HepG2 (cell line): ENCODE measurements around the gene FAM180A. TPM values are rescaled to one million over a fixed set of nuclear protein-coding genes. Genes with fewer than 3 reads are reported as not detected.

Experiments
- ATAC-seq: fragments of 200-7000 bp; cut with Tn5 transposase; 3 replicates; pipeline ENCODE4 v1.9.1; 2020; ENCODE audit warnings: mild to moderate bottlenecking, moderate library complexity
- BruUV-seq: library from RNA; stranded (reverse); fragments of 400-500 nt; replicated peaks from 2 replicates; lab custom pipeline; 2021; lab: Mats Ljungman, UMichigan
- CTCF ChIA-PET: fragments of 300-600 bp; formaldehyde crosslinking; extraction: SDS; loops from one replicate; lab custom pipeline; 2021; ENCODE audit warnings: low total read pairs, inconsistent platforms, low intra/inter-chr PET ratio; lab: Yijun Ruan, JAX
- POLR2A ChIA-PET: fragments of 350-600 bp; sonication (Branson Sonifier 250); formaldehyde crosslinking; loops from one replicate; lab custom pipeline; 2020; ENCODE audit warnings: antibody characterized with exemption, inconsistent platforms; lab: Yijun Ruan, JAX
- DNase-seq: peaks from one replicate; pipeline ENCODE4 v3.0.0-alpha.2; 2015; ENCODE audit warnings: low spot score
- FAIRE-seq: peaks from 3 replicates; lab custom pipeline; 2011; peaks lifted over from hg19 to GRCh38; lab: Jason Lieb, UNC
- H2AFZ ChIP-seq: one replicate; pipeline ENCODE4 v1.6.1; 2011; ENCODE audit warnings: low read length, inconsistent platforms
- H3K27ac ChIP-seq: fragments of 300-600 bp; 3 replicates; pipeline ENCODE4 v1.8.0; 2011; ENCODE audit warnings: mixed run types, mild to moderate bottlenecking, mixed read lengths, low read length, inconsistent platforms; ENCODE audit not compliant: insufficient read depth; ENCODE audit errors: extremely low read length
- H3K27me3 ChIP-seq, 2 experiments: fragments of 200-600 bp in 1 of 2; 2 replicates in 1 of 2; 3 replicates in 1 of 2; pipeline versions ENCODE4 v1.6.0 to v1.8.0; 2011; ENCODE audit warnings: low read length in 2 of 2, mild to moderate bottlenecking in 2 of 2, moderate library complexity in 2 of 2, inconsistent platforms in 1 of 2; ENCODE audit not compliant: insufficient read depth in 2 of 2, control insufficient read depth in 1 of 2
- H3K36me3 ChIP-seq, 2 experiments: fragments of 200-600 bp in 1 of 2; replicated peaks in 1 of 2; 2 replicates in 1 of 2; 3 replicates in 1 of 2; pipeline versions ENCODE4 v1.5.1 to v1.8.0; 2011; ENCODE audit warnings: low read length in 2 of 2, inconsistent platforms in 1 of 2; ENCODE audit not compliant: insufficient read depth in 2 of 2, control insufficient read depth in 1 of 2
- H3K4me1 ChIP-seq: 2 replicates; pipeline ENCODE4 v1.5.1; 2012; ENCODE audit warnings: low read length, inconsistent platforms; ENCODE audit not compliant: insufficient read depth
- H3K4me2 ChIP-seq: 2 replicates; pipeline ENCODE4 v1.6.0; 2011; ENCODE audit warnings: low read depth, low read length, inconsistent platforms
- H3K4me3 ChIP-seq, 3 experiments: fragments of 200-600 bp in 1 of 3; sonication (generic), shearing (Covaris generic) in 1 of 3; replicated peaks in 1 of 3; 2 replicates each; pipeline ENCODE4 v1.5.1; 2011 to 2016; ENCODE audit warnings: low read length in 3 of 3, inconsistent platforms in 2 of 3, low read depth in 2 of 3, mild to moderate bottlenecking in 2 of 3, control low read depth in 1 of 3, mixed read lengths in 1 of 3; ENCODE audit not compliant: insufficient read depth in 1 of 3
- H3K79me2 ChIP-seq: one replicate; pipeline ENCODE4 v1.6.1; 2011; ENCODE audit warnings: low read length, inconsistent platforms; ENCODE audit not compliant: insufficient read depth
- H3K9ac ChIP-seq: 2 replicates; pipeline ENCODE4 v1.6.0; 2011; ENCODE audit warnings: mild to moderate bottlenecking, low read depth, low read length, inconsistent platforms; ENCODE audit not compliant: insufficient read depth
- H3K9me3 ChIP-seq: 2 replicates; pipeline ENCODE4 v1.5.1; 2012; ENCODE audit warnings: mild to moderate bottlenecking, low read length
- H4K20me1 ChIP-seq: 2 replicates; pipeline ENCODE4 v1.6.0; 2011; ENCODE audit warnings: inconsistent platforms, mild to moderate bottlenecking, low read length, moderate library complexity; ENCODE audit not compliant: insufficient read depth
- CBX5 ChIP-seq: sonication (generic); formaldehyde crosslinking; IDR thresholded peaks from 2 replicates; pipeline ENCODE4 v1.4.0; 2020; ENCODE audit warnings: missing genetic modification reagents, borderline replicate concordance
- CSRNP2 ChIP-seq: sonication (generic); formaldehyde crosslinking; conservative IDR thresholded peaks from 2 replicates; pipeline ENCODE4 v1.8.0; 2022; ENCODE audit warnings: low read depth, missing genetic modification reagents
- MNT ChIP-seq: fragments of 450-650 bp; IDR thresholded peaks from 2 replicates; pipeline ENCODE4 v1.6.1; 2016
- PPARG ChIP-seq: conservative IDR thresholded peaks from 2 replicates; pipeline ENCODE4 v1.6.1; 2016; ENCODE audit warnings: missing biosample characterization, missing genetic modification reagents
- SCMH1 ChIP-seq: sonication (generic); formaldehyde crosslinking; IDR thresholded peaks from 2 replicates; pipeline ENCODE4 v1.9.0; 2021; ENCODE audit warnings: missing genetic modification reagents, mild to moderate bottlenecking, borderline replicate concordance
- ZNF660 ChIP-seq: sonication (generic); formaldehyde crosslinking; IDR thresholded peaks from 2 replicates; pipeline ENCODE4 v1.5.1; 2020; ENCODE audit warnings: mild to moderate bottlenecking, low read depth, missing genetic modification reagents, borderline replicate concordance
- ZSCAN21 ChIP-seq: sonication (generic); formaldehyde crosslinking; IDR thresholded peaks from 2 replicates; pipeline ENCODE4 v1.8.0; 2022; ENCODE audit warnings: mild to moderate bottlenecking, missing genetic modification reagents, moderate library complexity, borderline replicate concordance
- WGBS: methylation state at CpG from one replicate; pipeline ENCODE4 v1.1.6; 2017; ENCODE audit warnings: low lambda C conversion rate; 5-methylcytosine and 5-hydroxymethylcytosine counted together
- in situ Hi-C: cut with HindIII; loops from 2 replicates; pipeline ENCODE4 v1.10.0; 2017; ENCODE audit warnings: low pct_unique_long_range_greater_than_20kb; ENCODE audit not compliant: extremely low pct_ligation_motif_present
- intact Hi-C: fragments of 100-400 bp; cut with micrococcal nuclease; formaldehyde crosslinking; loops from one replicate; pipeline ENCODE4 v1.10.0; 2022; ENCODE audit not compliant: unreplicated experiment
- polyA plus RNA-seq, 8 experiments: library from polyadenylated mRNA; depleted of rRNA in 3 of 8; stranded (reverse) in 7 of 8; unstranded in 1 of 8; fragments of >200 nt; fragmentation: Illumina TruSeq in 4 of 8; extraction: Trizol in 4 of 8; gene quantifications; 2 replicates each; pipeline versions ENCODE4 v1.2.1 to v1.2.3, GENCODE V29; 2011 to 2016; ENCODE audit warnings: low read depth in 4 of 8, missing spikeins in 1 of 8, mixed read lengths in 1 of 8; ENCODE audit not compliant: insufficient read depth in 1 of 8
- total RNA-seq, 5 experiments: library from RNA; depleted of rRNA; stranded (reverse); fragments of >200 nt; fragmentation: Illumina TruSeq; extraction: Trizol; gene quantifications; 2 replicates each; pipeline ENCODE4 v1.2.3, GENCODE V29; 2016; ENCODE audit warnings: low read depth in 1 of 5
- TF ChIP-seq, protein P1 (sequence below): sonication (generic); formaldehyde crosslinking; IDR thresholded peaks from 2 replicates; pipeline ENCODE4 v1.4.0; 2020; ENCODE audit warnings: missing genetic modification reagents, mild to moderate bottlenecking, borderline replicate concordance

FAM180A gene
- total and polyA plus RNA-seq, 2 of the 13 experiments (the other 11 are each of a cell fraction or from before 2014, with no cell fraction given) = not detected

DNA sequence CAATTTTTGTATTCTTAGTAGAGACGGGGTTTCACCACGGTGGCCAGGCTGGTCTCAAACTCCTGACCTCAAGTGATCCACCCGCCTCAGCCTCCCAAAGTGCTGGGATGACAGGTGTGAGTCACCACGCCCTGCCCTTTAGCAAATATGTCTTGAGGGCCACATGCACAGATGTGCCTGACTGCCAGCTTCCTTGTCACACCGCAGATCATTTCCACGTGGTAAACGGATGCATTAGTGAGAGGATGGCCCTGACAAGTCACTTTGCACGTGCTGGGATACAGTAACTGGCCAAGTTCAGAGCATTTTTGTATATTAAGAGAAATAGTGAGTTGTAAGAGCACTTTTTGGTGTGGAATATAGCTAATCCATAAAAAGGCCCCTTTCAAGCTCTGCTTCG is 44.3 kb upstream of the FAM180A start:
- DNase-seq (no peak), ATAC-seq (no peak), FAIRE-seq (no peak)
- intact Hi-C loops (no loop called here), in situ Hi-C loops (no loop called here)
- POLR2A ChIA-PET = no interaction called here
- Histone ChIP-seq H3K9ac (no peak overlapping the region), H3K4me3 (no peak overlapping the region), H3K36me3 (no peaks in the 10 kb centered on the region), H3K9me3 (no peaks in the 10 kb centered on the region), H3K4me2 (no peak overlapping the region), H4K20me1 (no peaks in the 10 kb centered on the region), H3K27me3 (peaks cover 0 to 2% of the 10 kb centered on the region in 2 experiments; a peak in 3 of 5 replicates), H3K4me1 (no peaks in the 10 kb centered on the region), H3K27ac (no peak overlapping the region), H2AFZ (no peak overlapping the region), H3K79me2 (no peaks in the 10 kb centered on the region)
- peak; percentile 71 for TF ChIP-seq MNT
- TF ChIP-seq, protein P1, sequence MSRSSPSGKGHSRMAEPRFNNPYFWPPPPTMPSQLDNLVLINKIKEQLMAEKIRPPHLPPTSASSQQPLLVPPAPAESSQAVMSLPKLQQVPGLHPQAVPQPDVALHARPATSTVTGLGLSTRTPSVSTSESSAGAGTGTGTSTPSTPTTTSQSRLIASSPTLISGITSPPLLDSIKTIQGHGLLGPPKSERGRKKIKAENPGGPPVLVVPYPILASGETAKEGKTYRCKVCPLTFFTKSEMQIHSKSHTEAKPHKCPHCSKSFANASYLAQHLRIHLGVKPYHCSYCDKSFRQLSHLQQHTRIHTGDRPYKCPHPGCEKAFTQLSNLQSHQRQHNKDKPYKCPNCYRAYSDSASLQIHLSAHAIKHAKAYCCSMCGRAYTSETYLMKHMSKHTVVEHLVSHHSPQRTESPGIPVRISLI (CRISPR knock-in tag) = no peak
- CTCF ChIA-PET = no interaction called here
- 46% methylated on average over 8 of the region's 9 CpGs for WGBS
- BruUV-seq = no TSS peak

DNA sequence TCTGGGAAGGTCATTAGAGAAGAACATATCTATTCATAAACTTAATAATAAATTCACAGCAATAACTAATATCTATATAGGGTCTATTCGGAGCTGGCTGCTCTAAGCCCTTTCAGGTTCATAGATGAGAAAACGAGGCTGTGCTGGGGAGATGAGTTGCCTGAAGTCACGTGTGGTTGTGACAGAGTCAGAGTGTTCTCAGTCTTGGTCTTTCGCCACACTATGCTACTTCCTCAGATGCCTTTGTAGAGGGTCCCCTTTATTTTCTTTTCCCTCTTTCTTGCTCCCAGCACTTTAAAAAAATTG is 43.7 kb upstream of the FAM180A start:
- 19% methylated on average over 4 of the region's 4 CpGs for WGBS
- BruUV-seq = no TSS peak
- in situ Hi-C loops = no loop called here

More for the DNA sequence above, 43.7 kb upstream of the FAM180A start:
- H2AFZ ChIP-seq = no peak overlapping the region
- H3K27me3 ChIP-seq = peaks cover 0 to 2% of the 10 kb centered on the region in 2 experiments; a peak in 3 of 5 replicates
- ATAC-seq (no peak), FAIRE-seq (no peak), DNase-seq (no peak)
- H3K4me1 ChIP-seq = no peaks in the 10 kb centered on the region
- H3K4me2 ChIP-seq = no peak overlapping the region
- no peaks in the 10 kb centered on the region for H3K36me3 ChIP-seq
- ChIA-PET POLR2A (no interaction called here), CTCF (no interaction called here)
- intact Hi-C loops = no loop called here
- no peak overlapping the region for H3K27ac ChIP-seq
- no peaks in the 10 kb centered on the region for H3K79me2 ChIP-seq
- H3K4me3 ChIP-seq = no peak overlapping the region
- no peaks in the 10 kb centered on the region for H4K20me1 ChIP-seq
- H3K9me3 ChIP-seq = no peaks in the 10 kb centered on the region
- no peak for TF ChIP-seq SCMH1 (CRISPR knock-in tag)
- TF ChIP-seq CBX5 (CRISPR knock-in tag) = no peak
- TF ChIP-seq ZSCAN21 (CRISPR knock-in tag) = no peak
- no peak for TF ChIP-seq CSRNP2 (CRISPR knock-in tag)
- TF ChIP-seq PPARG = no peak
- no peak for TF ChIP-seq ZNF660 (CRISPR knock-in tag)
- no peak overlapping the region for H3K9ac ChIP-seq
